HepG2 (cell line): ENCODE measurements around the gene ZSWIM6. TPM values are rescaled to one million over a fixed set of nuclear protein-coding genes. Genes with fewer than 3 reads are reported as not detected.

ENCODE experiments used
- ASH2L ChIP-seq: fragments of 300-600, 200-600 bp; sonication (generic); IDR thresholded peaks from 2 replicates; pipeline ENCODE4 v1.7.0; 2017; ENCODE audit warnings: low read depth, mild to moderate bottlenecking, moderate library complexity, mixed read lengths, low read length; ENCODE audit not compliant: insufficient read length
- ELF3 ChIP-seq: IDR thresholded peaks from 2 replicates; pipeline ENCODE4 v1.6.1; 2016; ENCODE audit warnings: missing genetic modification reagents, missing compliant biosample characterization
- EZH2 ChIP-seq: conservative IDR thresholded peaks from 2 replicates; pipeline ENCODE4 v1.6.1; 2012; ENCODE audit warnings: mild to moderate bottlenecking, low read depth, low read length, moderate library complexity
- FOXC1 ChIP-seq: sonication (generic); formaldehyde crosslinking; IDR thresholded peaks from 2 replicates; pipeline ENCODE4 v1.8.0; 2022; ENCODE audit warnings: mild to moderate bottlenecking, missing genetic modification reagents, borderline replicate concordance
- FOXO1 ChIP-seq: sonication (generic); formaldehyde crosslinking; IDR thresholded peaks from 2 replicates; pipeline ENCODE4 v1.4.0; 2020; ENCODE audit warnings: missing genetic modification reagents
- GABPB1 ChIP-seq: IDR thresholded peaks from 2 replicates; pipeline ENCODE4 v1.6.1; 2016; ENCODE audit warnings: mild to moderate bottlenecking, missing genetic modification reagents, moderate library complexity, missing compliant biosample characterization
- NR2C2 ChIP-seq: sonication (generic); formaldehyde crosslinking; IDR thresholded peaks from 2 replicates; pipeline ENCODE4 v1.4.0; 2020; ENCODE audit warnings: missing genetic modification reagents, mild to moderate bottlenecking, moderate library complexity, borderline replicate concordance
- RBFOX2 ChIP-seq: fragments of 200-400 bp; formaldehyde crosslinking; IDR thresholded peaks from 2 replicates; pipeline ENCODE4 v1.6.1; 2017; ENCODE audit warnings: low read depth, mild to moderate bottlenecking, low read length
- SKI ChIP-seq: fragments of 450-650 bp; IDR thresholded peaks from one replicate; pipeline ENCODE4 v1.6.1; 2018; ENCODE audit warnings: mild to moderate bottlenecking; ENCODE audit not compliant: partially characterized antibody
- SP1 ChIP-seq, 2 experiments: fragments of 450-650 bp in 1 of 2; sonication (generic) in 1 of 2; formaldehyde crosslinking in 1 of 2; IDR thresholded peaks; 2 replicates each; pipeline versions ENCODE4 v1.4.0 to v1.6.1; 2016 to 2020; ENCODE audit warnings: missing genetic modification reagents in 1 of 2
- ZMYM3 ChIP-seq: sonication (generic); formaldehyde crosslinking; IDR thresholded peaks from 2 replicates; pipeline ENCODE4 v1.5.1; 2020; ENCODE audit warnings: mild to moderate bottlenecking, missing genetic modification reagents
- ZNF709 ChIP-seq: sonication (generic); formaldehyde crosslinking; IDR thresholded peaks from 2 replicates; pipeline ENCODE4 v1.5.0; 2020; ENCODE audit warnings: mild to moderate bottlenecking, missing genetic modification reagents
- ZNF768 ChIP-seq: sonication (generic); formaldehyde crosslinking; IDR thresholded peaks from 2 replicates; pipeline ENCODE4 v1.4.0; 2020; ENCODE audit warnings: missing genetic modification reagents
- polyA plus RNA-seq, 8 experiments: library from polyadenylated mRNA; depleted of rRNA in 3 of 8; stranded (reverse) in 7 of 8; unstranded in 1 of 8; fragments of >200 nt; fragmentation: Illumina TruSeq in 4 of 8; extraction: Trizol in 4 of 8; gene quantifications; 2 replicates each; pipeline versions ENCODE4 v1.2.1 to v1.2.3, GENCODE V29; 2011 to 2016; ENCODE audit warnings: low read depth in 4 of 8, missing spikeins in 1 of 8, mixed read lengths in 1 of 8; ENCODE audit not compliant: insufficient read depth in 1 of 8
- total RNA-seq, 5 experiments: library from RNA; depleted of rRNA; stranded (reverse); fragments of >200 nt; fragmentation: Illumina TruSeq; extraction: Trizol; gene quantifications; 2 replicates each; pipeline ENCODE4 v1.2.3, GENCODE V29; 2016; ENCODE audit warnings: low read depth in 1 of 5
- TF ChIP-seq, protein P1 (sequence below): sonication (generic); formaldehyde crosslinking; IDR thresholded peaks from 2 replicates; pipeline ENCODE4 v1.8.1; 2023; ENCODE audit warnings: mild to moderate bottlenecking, moderate library complexity, missing genetic modification reagents
- TF ChIP-seq, protein P2 (sequence below): sonication (generic); formaldehyde crosslinking; IDR thresholded peaks from 2 replicates; pipeline ENCODE4 v1.5.0; 2020; ENCODE audit warnings: mild to moderate bottlenecking, missing genetic modification reagents, borderline replicate concordance
- TF ChIP-seq, protein P3 (sequence below): sonication (generic); formaldehyde crosslinking; IDR thresholded peaks from 2 replicates; pipeline ENCODE4 v1.5.1; 2020; ENCODE audit warnings: missing genetic modification reagents, mild to moderate bottlenecking, borderline replicate concordance
- TF ChIP-seq, protein P4 (sequence below): sonication (generic); formaldehyde crosslinking; IDR thresholded peaks from 2 replicates; pipeline ENCODE4 v1.4.0; 2020; ENCODE audit warnings: mild to moderate bottlenecking, missing genetic modification reagents
- TF ChIP-seq, protein P5 (sequence below): sonication (generic); formaldehyde crosslinking; IDR thresholded peaks from 2 replicates; pipeline ENCODE4 v1.8.1; 2022; ENCODE audit warnings: low read depth, mild to moderate bottlenecking, missing genetic modification reagents

The ZSWIM6 gene
- total and polyA plus RNA-seq, 2 of the 13 experiments (the other 11 are each of a cell fraction or from before 2014, with no cell fraction given) = 0.82 to 1.9 TPM

DNA sequence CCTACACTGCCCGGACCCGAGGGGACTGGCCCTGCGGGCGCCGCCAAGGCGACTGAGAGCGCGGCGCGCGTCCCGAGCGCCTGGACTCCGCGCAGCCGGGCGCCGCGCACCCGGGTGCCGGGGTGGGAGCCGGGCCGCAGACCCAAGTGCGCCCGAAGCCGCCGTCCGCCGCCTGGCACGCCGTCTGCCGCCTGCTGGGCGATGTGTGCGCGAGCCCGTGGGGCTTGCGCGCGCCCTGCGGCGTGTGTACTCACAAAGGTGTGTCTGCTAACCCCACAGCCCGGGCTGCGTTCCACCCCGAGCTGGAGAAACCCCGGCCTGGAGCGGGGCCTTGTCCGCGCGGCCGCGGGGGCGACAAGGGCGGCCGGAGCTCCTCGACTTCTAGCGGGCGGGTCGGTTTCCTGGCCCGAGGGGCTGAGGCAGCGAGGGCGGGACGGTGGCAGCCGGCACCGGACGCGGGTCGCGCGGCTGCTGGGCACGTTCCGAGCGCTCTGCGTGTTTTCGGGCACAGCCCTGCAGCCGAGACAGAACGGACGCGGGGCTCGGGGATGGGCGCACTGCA is 1.1 kb upstream of the ZSWIM6 start (continued):
- TF ChIP-seq, protein P1, sequence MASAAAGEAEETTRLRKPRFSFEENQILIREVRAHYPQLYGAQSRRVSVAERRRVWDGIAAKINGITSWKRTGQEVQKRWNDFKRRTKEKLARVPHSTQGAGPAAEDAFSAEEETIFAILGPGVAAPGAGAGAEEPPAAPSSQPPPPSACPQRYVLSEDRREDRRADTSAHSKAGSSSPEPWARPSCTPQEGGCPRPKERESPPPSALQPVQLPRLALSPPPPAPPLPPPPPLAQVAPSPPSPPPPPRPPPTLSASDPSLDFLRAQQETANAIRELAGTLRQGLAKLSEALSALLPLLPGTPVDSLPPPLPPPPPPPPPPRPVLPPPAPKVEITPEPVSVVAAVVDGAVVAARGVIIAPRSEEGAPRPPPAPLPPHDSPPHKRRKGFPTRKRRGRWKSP = 0 out of 2 replicates have a peak, but pooled peaks have one; percentile 16
- no peak for TF ChIP-seq ZMYM3 (CRISPR knock-in tag)
- TF ChIP-seq ZNF768 = 0 out of 2 replicates have a peak, but pooled peaks have one; percentile 5
- TF ChIP-seq, protein P2, sequence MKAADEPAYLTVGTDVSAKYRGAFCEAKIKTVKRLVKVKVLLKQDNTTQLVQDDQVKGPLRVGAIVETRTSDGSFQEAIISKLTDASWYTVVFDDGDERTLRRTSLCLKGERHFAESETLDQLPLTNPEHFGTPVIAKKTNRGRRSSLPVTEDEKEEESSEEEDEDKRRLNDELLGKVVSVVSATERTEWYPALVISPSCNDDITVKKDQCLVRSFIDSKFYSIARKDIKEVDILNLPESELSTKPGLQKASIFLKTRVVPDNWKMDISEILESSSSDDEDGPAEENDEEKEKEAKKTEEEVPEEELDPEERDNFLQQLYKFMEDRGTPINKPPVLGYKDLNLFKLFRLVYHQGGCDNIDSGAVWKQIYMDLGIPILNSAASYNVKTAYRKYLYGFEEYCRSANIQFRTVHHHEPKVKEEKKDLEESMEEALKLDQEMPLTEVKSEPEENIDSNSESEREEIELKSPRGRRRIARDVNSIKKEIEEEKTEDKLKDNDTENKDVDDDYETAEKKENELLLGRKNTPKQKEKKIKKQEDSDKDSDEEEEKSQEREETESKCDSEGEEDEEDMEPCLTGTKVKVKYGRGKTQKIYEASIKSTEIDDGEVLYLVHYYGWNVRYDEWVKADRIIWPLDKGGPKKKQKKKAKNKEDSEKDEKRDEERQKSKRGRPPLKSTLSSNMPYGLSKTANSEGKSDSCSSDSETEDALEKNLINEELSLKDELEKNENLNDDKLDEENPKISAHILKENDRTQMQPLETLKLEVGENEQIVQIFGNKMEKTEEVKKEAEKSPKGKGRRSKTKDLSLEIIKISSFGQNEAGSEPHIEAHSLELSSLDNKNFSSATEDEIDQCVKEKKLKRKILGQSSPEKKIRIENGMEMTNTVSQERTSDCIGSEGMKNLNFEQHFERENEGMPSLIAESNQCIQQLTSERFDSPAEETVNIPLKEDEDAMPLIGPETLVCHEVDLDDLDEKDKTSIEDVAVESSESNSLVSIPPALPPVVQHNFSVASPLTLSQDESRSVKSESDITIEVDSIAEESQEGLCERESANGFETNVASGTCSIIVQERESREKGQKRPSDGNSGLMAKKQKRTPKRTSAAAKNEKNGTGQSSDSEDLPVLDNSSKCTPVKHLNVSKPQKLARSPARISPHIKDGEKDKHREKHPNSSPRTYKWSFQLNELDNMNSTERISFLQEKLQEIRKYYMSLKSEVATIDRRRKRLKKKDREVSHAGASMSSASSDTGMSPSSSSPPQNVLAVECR (CRISPR knock-in tag) = peak; percentile 67
- TF ChIP-seq ELF3 = no peak
- peak; percentile 33; the same call in 1 of the 2 replicates for TF ChIP-seq GABPB1
- no peak for TF ChIP-seq SP1 (IDR thresholded peaks at IDR 0.05)
- no peak for TF ChIP-seq SP1 (CRISPR knock-in tag; IDR thresholded peaks at IDR 0.05)
- TF ChIP-seq, protein P3, sequence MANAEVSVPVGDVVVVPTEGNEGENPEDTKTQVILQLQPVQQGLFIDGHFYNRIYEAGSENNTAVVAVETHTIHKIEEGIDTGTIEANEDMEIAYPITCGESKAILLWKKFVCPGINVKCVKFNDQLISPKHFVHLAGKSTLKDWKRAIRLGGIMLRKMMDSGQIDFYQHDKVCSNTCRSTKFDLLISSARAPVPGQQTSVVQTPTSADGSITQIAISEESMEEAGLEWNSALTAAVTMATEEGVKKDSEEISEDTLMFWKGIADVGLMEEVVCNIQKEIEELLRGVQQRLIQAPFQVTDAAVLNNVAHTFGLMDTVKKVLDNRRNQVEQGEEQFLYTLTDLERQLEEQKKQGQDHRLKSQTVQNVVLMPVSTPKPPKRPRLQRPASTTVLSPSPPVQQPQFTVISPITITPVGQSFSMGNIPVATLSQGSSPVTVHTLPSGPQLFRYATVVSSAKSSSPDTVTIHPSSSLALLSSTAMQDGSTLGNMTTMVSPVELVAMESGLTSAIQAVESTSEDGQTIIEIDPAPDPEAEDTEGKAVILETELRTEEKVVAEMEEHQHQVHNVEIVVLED (CRISPR knock-in tag) = 0 out of 2 replicates have a peak, but pooled peaks have one; percentile 14
- no peak for TF ChIP-seq EZH2
- TF ChIP-seq, protein P4, sequence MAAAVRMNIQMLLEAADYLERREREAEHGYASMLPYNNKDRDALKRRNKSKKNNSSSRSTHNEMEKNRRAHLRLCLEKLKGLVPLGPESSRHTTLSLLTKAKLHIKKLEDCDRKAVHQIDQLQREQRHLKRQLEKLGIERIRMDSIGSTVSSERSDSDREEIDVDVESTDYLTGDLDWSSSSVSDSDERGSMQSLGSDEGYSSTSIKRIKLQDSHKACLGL (CRISPR knock-in tag) = peak; percentile 39; the same call in 1 of the 2 replicates
- peak; percentile 26 for TF ChIP-seq SKI
- peak; percentile 39 for TF ChIP-seq ASH2L
- peak; percentile 9; the same call in 1 of the 2 replicates for TF ChIP-seq NR2C2 (CRISPR knock-in tag)
- peak; percentile 59 for TF ChIP-seq RBFOX2
- no peak for TF ChIP-seq ZNF709 (CRISPR knock-in tag)
- peak; percentile 14; the same call in 1 of the 2 replicates for TF ChIP-seq FOXO1
- TF ChIP-seq, protein P5, sequence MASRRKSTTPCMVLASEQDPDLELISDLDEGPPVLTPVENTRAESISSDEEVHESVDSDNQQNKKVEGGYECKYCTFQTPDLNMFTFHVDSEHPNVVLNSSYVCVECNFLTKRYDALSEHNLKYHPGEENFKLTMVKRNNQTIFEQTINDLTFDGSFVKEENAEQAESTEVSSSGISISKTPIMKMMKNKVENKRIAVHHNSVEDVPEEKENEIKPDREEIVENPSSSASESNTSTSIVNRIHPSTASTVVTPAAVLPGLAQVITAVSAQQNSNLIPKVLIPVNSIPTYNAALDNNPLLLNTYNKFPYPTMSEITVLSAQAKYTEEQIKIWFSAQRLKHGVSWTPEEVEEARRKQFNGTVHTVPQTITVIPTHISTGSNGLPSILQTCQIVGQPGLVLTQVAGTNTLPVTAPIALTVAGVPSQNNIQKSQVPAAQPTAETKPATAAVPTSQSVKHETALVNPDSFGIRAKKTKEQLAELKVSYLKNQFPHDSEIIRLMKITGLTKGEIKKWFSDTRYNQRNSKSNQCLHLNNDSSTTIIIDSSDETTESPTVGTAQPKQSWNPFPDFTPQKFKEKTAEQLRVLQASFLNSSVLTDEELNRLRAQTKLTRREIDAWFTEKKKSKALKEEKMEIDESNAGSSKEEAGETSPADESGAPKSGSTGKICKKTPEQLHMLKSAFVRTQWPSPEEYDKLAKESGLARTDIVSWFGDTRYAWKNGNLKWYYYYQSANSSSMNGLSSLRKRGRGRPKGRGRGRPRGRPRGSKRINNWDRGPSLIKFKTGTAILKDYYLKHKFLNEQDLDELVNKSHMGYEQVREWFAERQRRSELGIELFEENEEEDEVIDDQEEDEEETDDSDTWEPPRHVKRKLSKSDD = no peak
- 0 out of 2 replicates have a peak, but pooled peaks have one; percentile 65 for TF ChIP-seq FOXC1 (CRISPR knock-in tag)
